ENCODE measurements around the gene NID1.
"Not testable (repeated sequence)": the region's sequence is repeated elsewhere in the genome, so short reads cannot be mapped to it uniquely, and the experiment has no call there.

NID1 gene

GRCh38 chr1:235968831-235969230, 96.1 kb downstream of the NID1 start:
- DNase-seq (ENCODE audit: low read depth): no peak

DNA sequence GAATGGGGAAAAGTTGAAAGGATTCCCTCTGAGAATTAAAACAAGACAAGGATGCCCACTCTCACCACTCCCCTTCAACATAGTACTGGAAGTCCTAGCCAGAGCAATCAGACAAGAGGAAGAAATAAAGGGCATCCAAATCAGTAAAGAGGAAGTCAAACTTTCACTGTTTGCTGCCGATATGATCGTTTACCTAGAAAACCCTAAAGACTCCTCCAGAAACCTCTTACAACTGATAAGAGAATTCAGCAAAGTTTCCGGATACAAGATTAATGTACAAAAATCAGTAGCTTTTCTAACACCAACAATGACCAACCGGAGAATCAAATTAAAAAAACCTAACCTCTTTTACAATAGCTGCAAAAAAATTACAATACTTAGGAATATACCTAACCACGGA, 98.8 kb downstream of the NID1 start:
- not testable (repeated sequence) for DNase-seq (ENCODE audit: low read depth)

GRCh38 chr1:235960809-235961208, 104.1 kb downstream of the NID1 start:
- no peak for DNase-seq (ENCODE audit: low read depth)

- no peak for DNase-seq (ENCODE audit: low read depth)
These were observed 106.9 kb downstream of the NID1 start for GRCh38 chr1:235958021-235958420.

- DNase-seq (ENCODE audit: low read depth): no peak
These were observed 109.1 kb downstream of the NID1 start for GRCh38 chr1:235955777-235956176.

- no peak for DNase-seq (ENCODE audit: low read depth)
These were observed 110.3 kb downstream of the NID1 start for GRCh38 chr1:235954306-235955283.

GRCh38 chr1:235953801-235954200, 111.1 kb downstream of the NID1 start:
- DNase-seq (ENCODE audit: low read depth): no peak

DNA sequence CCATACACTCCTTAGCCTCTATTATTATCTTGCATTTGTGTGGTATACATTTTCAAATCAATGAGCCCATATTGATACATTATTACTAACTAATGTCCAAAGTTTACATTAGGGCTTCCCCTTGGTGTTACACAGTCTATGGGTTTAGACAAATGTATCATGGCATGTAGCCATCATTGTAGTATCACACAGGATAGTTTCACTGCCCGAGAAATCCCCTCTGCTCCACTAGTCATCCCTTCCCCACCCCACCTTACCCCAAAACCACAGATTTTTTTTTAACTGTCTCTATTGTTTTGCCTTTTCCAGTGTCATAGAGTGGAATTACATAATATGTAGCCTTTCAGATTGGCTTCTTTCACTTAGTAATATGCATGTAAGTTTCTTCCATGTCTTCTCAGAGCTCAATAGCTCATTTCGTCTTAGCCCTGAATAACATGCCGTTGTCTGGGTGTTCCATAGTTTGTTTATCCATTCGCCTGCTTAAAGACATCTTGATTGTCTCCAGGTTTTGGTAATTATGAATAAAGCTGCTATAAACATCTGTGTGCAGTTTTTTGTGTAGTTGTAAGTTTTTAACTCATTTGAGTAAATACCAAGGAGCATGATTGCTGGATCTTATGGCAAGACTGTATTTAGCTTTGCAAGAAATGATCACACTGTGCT, 111.8 kb downstream of the NID1 start:
- DNase-seq (ENCODE audit: low read depth): no peak

DNA sequence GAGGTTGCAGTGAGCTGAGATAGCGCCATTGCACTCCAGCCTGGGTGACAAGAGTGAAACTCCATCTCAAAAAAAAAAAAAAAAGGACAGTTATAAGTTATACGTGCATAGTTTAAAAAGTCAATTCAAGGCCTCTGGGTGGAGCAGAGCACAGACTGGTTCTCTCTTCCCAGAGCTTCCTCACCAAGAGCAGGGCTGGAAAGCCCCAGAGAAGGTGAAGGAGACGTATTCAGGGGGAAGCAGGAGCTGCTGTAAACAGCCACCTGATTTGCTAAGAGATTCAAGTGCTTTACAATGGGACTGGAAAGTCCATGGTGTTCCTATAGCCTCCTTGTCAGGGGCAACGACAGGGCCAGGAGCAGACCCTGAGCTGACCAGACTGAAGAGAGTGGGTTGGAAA, 113.2 kb downstream of the NID1 start:
- no peak for DNase-seq (ENCODE audit: low read depth)

DNA sequence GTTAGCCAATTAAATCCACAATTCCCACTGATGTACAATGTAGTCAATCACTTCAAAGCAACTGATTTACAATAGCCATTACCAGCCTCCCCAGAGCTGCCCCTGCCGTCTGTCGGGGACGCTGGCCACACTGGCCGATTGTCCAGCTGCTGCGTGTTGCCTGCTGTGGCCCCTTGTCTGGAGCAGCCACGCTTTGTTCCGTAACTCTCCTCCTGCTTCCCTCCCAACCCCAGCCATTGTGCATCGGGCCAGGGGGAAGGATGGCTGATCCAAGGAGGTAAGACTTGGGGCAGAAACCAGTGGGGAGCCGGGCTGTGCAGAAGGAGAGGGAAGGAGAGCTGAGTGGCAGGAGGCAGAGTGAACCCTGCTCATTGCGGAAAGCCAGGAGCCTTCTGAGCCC, 114.6 kb downstream of the NID1 start:
- no peak for DNase-seq (ENCODE audit: low read depth)

GRCh38 chr1:235948774-235949427, 116.0 kb downstream of the NID1 start:
- no peak for DNase-seq (ENCODE audit: low read depth)

DNA sequence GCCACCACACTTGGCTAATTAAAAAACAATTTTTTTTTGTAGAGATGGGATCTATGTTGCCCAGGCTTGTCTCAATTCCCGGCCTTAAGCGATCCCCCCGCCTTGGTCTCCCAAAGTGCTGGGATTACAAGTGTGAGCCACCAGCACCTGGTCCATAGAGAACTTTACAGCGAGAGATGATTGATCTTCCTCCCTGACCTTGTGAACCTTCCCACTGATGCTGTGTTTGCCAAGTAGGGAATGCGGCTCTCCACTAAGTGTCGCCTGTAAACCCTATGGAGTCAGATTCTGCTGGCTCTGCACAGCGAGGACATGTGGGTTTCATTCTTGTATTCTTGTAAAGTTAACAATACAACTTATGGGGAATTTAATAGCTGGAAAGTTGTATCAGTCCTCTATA, 116.9 kb downstream of the NID1 start:
- DNase-seq (ENCODE audit: low read depth): no peak

DNA sequence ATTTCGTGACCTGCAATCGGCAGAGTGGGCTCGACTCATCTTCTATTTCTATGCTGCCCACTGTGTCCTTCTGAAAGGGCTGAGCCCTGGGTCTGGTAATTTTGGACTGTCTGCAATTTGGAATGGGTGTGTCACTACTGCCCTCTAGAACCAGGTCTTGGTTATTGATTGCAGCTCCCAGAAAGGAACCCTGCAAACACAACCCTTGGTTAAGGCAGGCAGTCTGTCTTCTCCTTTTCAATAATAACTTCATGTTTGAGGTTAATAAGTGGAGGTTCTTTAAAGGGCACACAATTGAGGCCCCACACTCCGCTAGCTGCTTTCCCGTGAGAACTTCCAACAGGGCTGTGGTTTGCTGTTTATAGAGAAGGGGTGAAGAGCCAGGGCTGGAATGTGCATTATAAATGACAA, 118.3 kb downstream of the NID1 start:
- DNase-seq (ENCODE audit: low read depth): no peak

DNA sequence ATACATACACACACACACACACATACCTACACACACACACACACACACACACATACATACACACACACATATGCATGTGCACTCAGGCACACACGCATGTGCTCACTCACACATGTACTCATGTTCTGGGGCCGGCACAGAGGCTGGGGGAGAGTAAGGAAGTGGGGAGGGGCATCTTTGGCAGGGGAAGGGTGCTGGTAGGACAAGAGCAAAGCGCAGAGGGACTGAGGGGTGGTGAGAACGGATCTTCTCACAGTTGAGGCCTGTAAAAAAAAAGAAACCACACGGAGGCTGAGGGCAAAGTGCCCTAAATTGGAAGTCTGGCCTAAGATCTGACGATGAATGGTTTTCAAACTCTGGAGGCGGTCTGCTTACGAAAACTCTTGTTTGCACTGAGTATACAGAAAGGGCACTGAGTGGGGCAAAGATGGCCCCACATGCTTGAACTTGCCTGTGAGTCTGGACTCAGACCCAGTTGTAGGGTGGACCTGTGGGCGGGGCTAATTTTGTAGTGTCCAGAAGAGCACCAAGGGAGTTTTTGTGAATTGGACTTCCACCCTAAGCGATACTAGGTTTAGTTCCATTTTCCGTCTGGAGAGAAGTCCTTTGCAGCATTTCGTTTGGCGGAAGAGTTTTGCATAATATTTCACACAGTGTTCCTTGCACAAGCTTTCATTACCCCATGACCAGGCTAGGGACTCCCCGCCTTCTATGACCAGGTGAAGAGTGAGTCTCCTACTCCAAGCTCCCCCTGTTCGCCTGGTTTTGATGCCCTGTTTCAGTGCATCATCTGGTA, 118.9 kb downstream of the NID1 start:
- DNase-seq (ENCODE audit: low read depth): no peak

GRCh38 chr1:235943581-235944114, 121.2 kb downstream of the NID1 start:
- DNase-seq (ENCODE audit: low read depth): no peak

GRCh38 chr1:235942979-235943575, 121.8 kb downstream of the NID1 start:
- no peak for DNase-seq (ENCODE audit: low read depth)

DNA sequence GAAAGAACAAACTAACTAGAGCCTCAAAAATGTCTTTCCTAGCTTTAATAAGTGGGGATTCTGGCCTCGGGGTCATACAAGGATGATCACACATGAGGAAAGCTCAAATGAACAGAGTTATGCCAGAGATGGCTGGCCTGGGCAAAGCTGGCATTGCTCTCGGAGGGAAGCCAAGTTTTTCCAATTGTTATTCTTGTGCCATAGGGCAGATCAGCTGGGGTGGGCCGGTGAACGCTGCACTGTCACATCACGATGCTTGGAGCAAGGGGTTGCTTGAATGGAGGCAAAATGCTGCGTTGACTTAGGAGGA, 122.3 kb downstream of the NID1 start:
- no peak for DNase-seq (ENCODE audit: low read depth)

DNA sequence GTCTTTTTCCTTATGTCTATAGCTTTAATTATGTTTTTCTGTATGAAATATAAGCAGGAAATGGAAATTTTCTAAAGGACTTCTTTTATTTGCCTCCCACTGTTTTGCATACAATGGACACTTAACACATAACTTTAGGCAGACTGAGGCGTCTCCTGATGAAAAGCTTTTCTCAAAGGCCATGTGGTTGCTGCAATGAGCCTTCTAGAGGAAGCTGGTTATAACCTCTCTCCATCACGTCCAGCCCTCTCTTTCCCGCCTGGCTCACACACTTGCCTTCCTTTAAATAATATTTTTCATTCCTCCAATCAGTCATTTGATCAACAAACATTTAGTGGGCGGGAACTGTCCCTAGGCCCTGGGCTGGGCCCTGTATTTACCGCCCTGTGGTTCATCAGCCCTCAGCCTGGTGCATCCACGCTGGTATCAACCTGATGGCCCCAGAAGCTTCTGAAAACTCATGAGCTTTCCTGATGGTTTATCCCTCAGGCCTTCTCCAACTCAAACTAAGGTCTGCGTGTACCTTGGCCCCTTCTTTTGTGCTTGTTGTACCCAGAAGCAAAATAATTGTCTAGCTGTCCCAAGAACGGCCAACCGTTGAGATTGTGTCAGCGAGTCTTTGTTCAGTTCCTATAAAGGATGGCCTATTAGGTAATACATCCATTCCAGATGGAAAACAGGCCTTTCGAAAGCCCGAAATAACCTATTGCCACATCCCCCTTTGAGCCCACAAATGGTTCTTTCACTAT, 122.8 kb downstream of the NID1 start:
- DNase-seq (ENCODE audit: low read depth): no peak

- DNase-seq (ENCODE audit: low read depth): no peak
These were observed 124.6 kb downstream of the NID1 start for GRCh38 chr1:235940285-235940684.

DNA sequence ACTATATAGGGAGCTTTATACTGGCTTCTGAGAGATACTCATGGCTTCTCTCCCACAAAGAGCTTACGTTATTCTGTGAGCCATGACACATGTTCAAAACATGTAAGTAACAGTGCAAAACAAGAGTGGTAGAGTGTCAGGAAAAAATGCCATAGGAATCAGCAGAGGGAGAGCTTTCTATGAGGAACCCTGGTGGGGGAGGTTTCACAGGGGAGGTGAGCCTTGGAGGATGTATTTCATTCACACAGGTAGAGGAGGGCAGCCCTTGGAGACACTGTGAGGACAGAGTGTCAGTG, 125.5 kb downstream of the NID1 start:
- DNase-seq (ENCODE audit: low read depth): no peak
